Parathyroid adenoma (tissue), 2 donors: Measurements from ENCODE around the gene CCDC12.

Experiments used
- H2AFZ ChIP-seq: fragments of 300-600 bp; sonication (generic); one replicate; pipeline ENCODE4 v1.7.0; 2017; ENCODE audit warnings: antibody characterized with exemption, mild to moderate bottlenecking
- H3K27ac ChIP-seq: fragments of 300-600 bp; sonication (generic); one replicate; pipeline ENCODE4 v1.7.0; 2017
- H3K27me3 ChIP-seq: fragments of 300-600 bp; sonication (generic); one replicate; pipeline ENCODE4 v1.7.0; 2017; ENCODE audit warnings: low read length; ENCODE audit not compliant: control insufficient read depth, insufficient read depth
- H3K36me3 ChIP-seq: fragments of 300-600 bp; sonication (generic); one replicate; pipeline ENCODE4 v1.7.0; 2017; ENCODE audit warnings: low read length; ENCODE audit not compliant: control insufficient read depth, insufficient read depth
- H3K4me1 ChIP-seq: fragments of 300-600 bp; sonication (generic); one replicate; pipeline ENCODE4 v1.7.0; 2017; ENCODE audit warnings: control low read depth
- H3K4me2 ChIP-seq: fragments of 300-600 bp; sonication (generic); one replicate; pipeline ENCODE4 v1.7.0; 2017; ENCODE audit warnings: low read length
- H3K4me3 ChIP-seq: fragments of 300-600 bp; sonication (generic); one replicate; pipeline ENCODE4 v1.7.0; 2017; ENCODE audit warnings: low read depth, low read length
- H3K79me2 ChIP-seq: fragments of 300-600 bp; sonication (generic); one replicate; pipeline ENCODE4 v1.7.0; 2017; ENCODE audit warnings: control low read depth
- H3K9ac ChIP-seq: fragments of 300-600 bp; sonication (generic); one replicate; pipeline ENCODE4 v1.7.0; 2017; ENCODE audit warnings: mild to moderate bottlenecking
- H3K9me3 ChIP-seq: fragments of 300-600 bp; sonication (generic); one replicate; pipeline ENCODE4 v1.7.0; 2017; ENCODE audit warnings: low read length; ENCODE audit not compliant: control insufficient read depth
- CTCF ChIP-seq: fragments of 300-600 bp; sonication (generic); IDR thresholded peaks from one replicate; pipeline ENCODE4 v1.7.0; 2017; ENCODE audit warnings: antibody characterized with exemption, mild to moderate bottlenecking
- donor health status: primary hyperparathyroidism.

Gene CCDC12

GRCh38 chr3:46924921-46925584, 51.5 kb downstream of the CCDC12 start:
- no peak for TF ChIP-seq CTCF
- Histone ChIP-seq H3K4me1 (peaks cover 12% of the 10 kb centered on the region), H3K4me3 (no peak overlapping the region), H3K9ac (no peak overlapping the region), H3K9me3 (no peaks in the 10 kb centered on the region), H3K27ac (no peak overlapping the region), H3K4me2 (no peak overlapping the region), H3K27me3 (no peaks in the 10 kb centered on the region), H3K36me3 (no peaks in the 10 kb centered on the region), H2AFZ (no peak overlapping the region), H3K79me2 (peaks cover 69% of the 10 kb centered on the region)

GRCh38 chr3:46923559-46924350, 52.8 kb downstream of the CCDC12 start:
- H2AFZ ChIP-seq = no peak overlapping the region
- H3K4me3 ChIP-seq = no peak overlapping the region
- peaks cover 61% of the 10 kb centered on the region for H3K79me2 ChIP-seq
- no peaks in the 10 kb centered on the region for H3K27me3 ChIP-seq
- H3K4me1 ChIP-seq = peaks cover 5% of the 10 kb centered on the region
- H3K36me3 ChIP-seq = no peaks in the 10 kb centered on the region
- H3K4me2 ChIP-seq = no peak overlapping the region
- H3K27ac ChIP-seq = no peak overlapping the region
- TF ChIP-seq CTCF = peak; percentile 77
- H3K9ac ChIP-seq = no peak overlapping the region
- no peaks in the 10 kb centered on the region for H3K9me3 ChIP-seq

- H3K9ac ChIP-seq = no peak overlapping the region
- no peak overlapping the region for H3K4me3 ChIP-seq
- H3K79me2 ChIP-seq = peaks cover 55% of the 10 kb centered on the region
- no peak overlapping the region for H3K4me2 ChIP-seq
- H3K4me1 ChIP-seq = peaks cover 5% of the 10 kb centered on the region
- H3K27me3 ChIP-seq = no peaks in the 10 kb centered on the region
- no peaks in the 10 kb centered on the region for H3K9me3 ChIP-seq
- H3K36me3 ChIP-seq = no peaks in the 10 kb centered on the region
- no peak overlapping the region for H2AFZ ChIP-seq
- no peak overlapping the region for H3K27ac ChIP-seq
- TF ChIP-seq CTCF = no peak
Measured at GRCh38 chr3:46922871-46923558, 53.5 kb downstream of the CCDC12 start.

GRCh38 chr3:46922426-46922825, 54.1 kb downstream of the CCDC12 start:
- Histone ChIP-seq H3K4me2 (no peak overlapping the region), H3K36me3 (no peaks in the 10 kb centered on the region), H2AFZ (no peak overlapping the region)

More at GRCh38 chr3:46922426-46922825, 54.1 kb downstream of the CCDC12 start:
- H3K9ac ChIP-seq = no peak overlapping the region
- no peak overlapping the region for H3K4me3 ChIP-seq
- TF ChIP-seq CTCF = no peak
- H3K9me3 ChIP-seq = no peaks in the 10 kb centered on the region
- H3K27me3 ChIP-seq = no peaks in the 10 kb centered on the region
- H3K79me2 ChIP-seq = peaks cover 49% of the 10 kb centered on the region
- H3K4me1 ChIP-seq = peaks cover 5% of the 10 kb centered on the region
- no peak overlapping the region for H3K27ac ChIP-seq
